Muscle of arm (tissue), 14 donors: Measurements from ENCODE around the gene RNF151. TPM values are rescaled to one million over a fixed set of nuclear protein-coding genes. Genes with fewer than 3 reads are reported as not detected.
A peak's percentile ranks its signal among the peaks of the same experiment; 100 is the strongest.
"Not testable (repeated sequence)": the region's sequence is repeated elsewhere in the genome, so short reads cannot be mapped to it uniquely, and the experiment has no call there.

Experiments used
- DNase-seq: peaks from one replicate; pipeline ENCODE4 v3.0.0-alpha.2; 2013
- long read RNA-seq, 11 donors: transcript quantifications; one replicate each; lab custom pipeline, GENCODE V29; 2026
- polyA plus RNA-seq, 12 donors: library from polyadenylated mRNA; unstranded; fragments of 120-200 nt; gene quantifications; one replicate each; pipeline ENCODE4 v1.2.1, GENCODE V29; 2013; ENCODE audit not compliant: insufficient read length in 12 of 12

RNF151 gene, protein sequence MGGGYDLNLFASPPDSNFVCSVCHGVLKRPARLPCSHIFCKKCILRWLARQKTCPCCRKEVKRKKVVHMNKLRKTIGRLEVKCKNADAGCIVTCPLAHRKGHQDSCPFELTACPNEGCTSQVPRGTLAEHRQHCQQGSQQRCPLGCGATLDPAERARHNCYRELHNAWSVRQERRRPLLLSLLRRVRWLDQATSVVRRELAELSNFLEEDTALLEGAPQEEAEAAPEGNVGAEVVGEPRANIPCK
- not detected for polyA plus RNA-seq
- long read RNA-seq, donor 1, result 0 reads
- long read RNA-seq, donor 2, result 0 reads
- long read RNA-seq, donor 3, result 0 reads
- long read RNA-seq, donor 4, result 0 reads
- long read RNA-seq, donor 5, result 0 reads
- long read RNA-seq, donor 6, result 0 reads
- long read RNA-seq, donor 7, result 0 reads
- long read RNA-seq, donor 8, result 0 reads
- long read RNA-seq, donor 9, result 0 reads
- long read RNA-seq, donor 10, result 0 reads
- long read RNA-seq, donor 11, result 0 reads

DNA sequence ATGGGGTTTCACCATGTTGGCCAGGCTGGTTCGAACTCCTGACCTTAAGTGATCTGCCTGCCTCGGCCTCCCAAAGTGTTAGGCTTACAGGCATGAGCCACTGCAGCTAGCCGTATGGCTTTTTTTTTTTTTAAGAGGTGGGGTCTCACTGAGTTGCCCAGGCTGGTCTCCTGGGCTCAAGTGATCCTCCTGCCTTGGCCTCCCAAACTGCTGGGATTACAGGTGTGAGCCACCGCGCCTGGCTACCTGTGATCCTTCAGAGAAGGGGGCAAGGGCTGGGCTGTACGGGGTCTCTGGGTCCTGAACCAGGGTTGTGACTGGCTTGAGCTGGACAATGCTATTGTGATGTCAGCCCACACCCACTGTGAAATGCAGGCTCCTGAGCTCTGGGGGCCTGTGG is at the start of gene RNF151:
TSS of gene RNF151 (plus strand) at position 397 of the 400 bp plus-strand sequence. CDS start 26 bp downstream, outside the sequence.
- DNase-seq, result no peak

DNA sequence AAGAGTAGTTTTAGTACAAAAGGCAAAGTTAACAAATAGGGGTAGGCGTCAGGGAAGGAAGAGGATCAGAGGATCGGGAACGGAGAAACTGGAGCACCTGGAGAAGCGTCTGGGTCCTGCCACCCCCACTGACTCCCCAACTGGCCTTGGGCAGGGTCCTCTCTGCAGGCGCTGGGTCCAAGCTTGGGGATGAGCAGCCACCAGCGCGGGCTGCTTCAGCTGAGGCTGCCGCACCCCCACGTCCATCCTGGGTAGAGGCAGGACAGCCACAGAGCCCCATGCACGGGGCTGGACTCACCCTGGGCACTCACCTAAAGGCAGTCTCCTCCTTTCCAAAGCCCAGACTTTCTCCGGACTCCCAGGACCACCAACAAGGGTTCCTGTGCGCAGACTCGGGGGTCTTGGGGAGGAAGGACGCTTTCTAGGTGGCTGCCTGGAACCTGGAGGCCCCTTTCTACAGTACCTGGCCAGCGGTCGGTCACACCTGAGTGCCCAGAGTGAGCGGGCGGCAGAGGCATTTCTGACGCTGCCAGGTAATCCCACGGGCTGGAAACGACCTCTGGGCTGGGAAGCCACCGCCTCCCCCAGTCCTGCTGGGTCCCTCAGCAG is 49.5 kb upstream of the RNF151 start:
- DNase-seq, result no peak

DNA sequence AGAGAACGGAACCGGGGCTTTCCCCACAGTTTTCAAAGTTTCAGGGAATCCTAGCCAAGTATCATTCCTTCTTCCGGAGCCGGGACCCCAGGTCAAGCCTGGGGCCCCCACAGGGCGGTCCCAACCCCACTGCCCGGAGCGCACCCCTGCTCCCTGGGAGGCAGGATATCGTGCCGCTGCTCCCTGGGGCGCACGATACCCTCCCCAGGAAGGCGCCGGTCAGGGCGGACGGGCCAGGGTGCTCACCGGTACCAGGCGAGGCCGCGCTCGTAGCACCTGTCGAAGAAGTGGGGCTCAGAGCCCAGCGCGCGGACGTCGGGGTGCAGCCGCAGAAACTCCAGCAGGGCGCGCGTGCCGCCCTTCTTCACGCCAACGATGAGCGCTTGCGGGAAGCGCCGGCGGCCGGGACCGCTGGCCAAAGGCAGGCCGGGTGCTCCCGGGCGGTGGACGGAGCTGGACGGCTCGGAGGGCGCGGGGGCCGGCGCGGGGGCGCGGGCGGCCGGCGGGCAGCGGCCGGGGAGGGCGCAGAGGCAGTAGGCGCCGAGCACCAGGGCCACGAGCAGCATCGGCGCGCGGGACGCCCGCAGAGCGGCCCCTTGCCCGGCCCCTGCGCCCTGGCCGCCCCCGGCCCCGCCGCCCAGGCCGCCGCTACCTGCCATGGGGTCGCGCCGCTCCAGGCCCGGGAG is 48.8 kb upstream of the RNF151 start:
- no peak for DNase-seq

GRCh38 chr16:1918351-1919326 is 48.0 kb upstream of the RNF151 start, which contains the start of gene HS3ST6:
Gene HS3ST6, minus strand, starts transcription at chr16:1918415. Its CDS starts 92 bp downstream, at chr16:1918323.
- DNase-seq, result no peak

DNA sequence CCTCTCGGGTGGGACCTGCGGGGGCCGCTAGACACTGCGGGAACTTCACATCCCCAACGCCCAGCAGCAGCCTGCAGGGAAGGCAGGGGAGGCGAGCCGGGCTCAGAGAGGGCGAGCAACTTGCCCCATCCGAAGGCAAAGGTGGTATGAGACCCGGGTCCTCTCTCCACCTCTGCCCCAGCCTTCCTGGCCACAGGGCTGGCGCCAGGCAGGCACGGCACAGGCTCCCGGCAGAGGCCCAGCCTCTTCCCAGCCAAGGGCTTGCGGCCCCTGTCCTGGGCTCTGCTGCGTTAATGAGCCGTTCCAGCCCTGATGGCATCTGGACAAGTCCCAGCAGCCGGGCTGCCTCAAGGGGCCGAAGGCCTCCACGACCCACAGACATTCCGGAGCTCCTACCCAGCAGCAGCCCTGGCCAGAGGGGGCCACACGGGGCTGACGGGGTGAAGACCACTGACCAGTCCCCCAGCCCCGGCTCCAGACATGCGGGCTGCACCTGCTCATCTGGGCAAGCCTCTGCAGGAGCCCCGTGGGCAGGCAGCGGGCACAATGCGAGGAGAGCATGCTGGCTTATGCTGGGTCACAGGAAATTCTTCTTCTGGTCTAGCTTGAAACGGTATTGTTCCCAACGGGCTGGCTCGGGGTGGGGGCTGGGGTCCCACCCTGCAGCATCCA is 47.2 kb upstream of the RNF151 start:
- no peak for DNase-seq

- not testable (repeated sequence) for DNase-seq
These were observed 46.5 kb upstream of the RNF151 start for GRCh38 chr16:1920122-1920521.

GRCh38 chr16:1920727-1921171 is 45.9 kb upstream of the RNF151 start:
- no peak for DNase-seq

GRCh38 chr16:1922357-1922756 is 44.3 kb upstream of the RNF151 start:
- DNase-seq, result no peak

GRCh38 chr16:1923299-1924034 is 43.2 kb upstream of the RNF151 start:
- no peak for DNase-seq

- no peak for DNase-seq
These were observed 42.6 kb upstream of the RNF151 start for GRCh38 chr16:1924095-1924494.

GRCh38 chr16:1926271-1926670 is 40.4 kb upstream of the RNF151 start:
- no peak for DNase-seq

GRCh38 chr16:1929105-1929504 is 37.6 kb upstream of the RNF151 start:
- DNase-seq, result no peak

- DNase-seq, result peak; percentile 88
These were observed 36.9 kb upstream of the RNF151 start for GRCh38 chr16:1929578-1930337.

GRCh38 chr16:1930338-1930720 is 36.3 kb upstream of the RNF151 start:
- no peak for DNase-seq

DNA sequence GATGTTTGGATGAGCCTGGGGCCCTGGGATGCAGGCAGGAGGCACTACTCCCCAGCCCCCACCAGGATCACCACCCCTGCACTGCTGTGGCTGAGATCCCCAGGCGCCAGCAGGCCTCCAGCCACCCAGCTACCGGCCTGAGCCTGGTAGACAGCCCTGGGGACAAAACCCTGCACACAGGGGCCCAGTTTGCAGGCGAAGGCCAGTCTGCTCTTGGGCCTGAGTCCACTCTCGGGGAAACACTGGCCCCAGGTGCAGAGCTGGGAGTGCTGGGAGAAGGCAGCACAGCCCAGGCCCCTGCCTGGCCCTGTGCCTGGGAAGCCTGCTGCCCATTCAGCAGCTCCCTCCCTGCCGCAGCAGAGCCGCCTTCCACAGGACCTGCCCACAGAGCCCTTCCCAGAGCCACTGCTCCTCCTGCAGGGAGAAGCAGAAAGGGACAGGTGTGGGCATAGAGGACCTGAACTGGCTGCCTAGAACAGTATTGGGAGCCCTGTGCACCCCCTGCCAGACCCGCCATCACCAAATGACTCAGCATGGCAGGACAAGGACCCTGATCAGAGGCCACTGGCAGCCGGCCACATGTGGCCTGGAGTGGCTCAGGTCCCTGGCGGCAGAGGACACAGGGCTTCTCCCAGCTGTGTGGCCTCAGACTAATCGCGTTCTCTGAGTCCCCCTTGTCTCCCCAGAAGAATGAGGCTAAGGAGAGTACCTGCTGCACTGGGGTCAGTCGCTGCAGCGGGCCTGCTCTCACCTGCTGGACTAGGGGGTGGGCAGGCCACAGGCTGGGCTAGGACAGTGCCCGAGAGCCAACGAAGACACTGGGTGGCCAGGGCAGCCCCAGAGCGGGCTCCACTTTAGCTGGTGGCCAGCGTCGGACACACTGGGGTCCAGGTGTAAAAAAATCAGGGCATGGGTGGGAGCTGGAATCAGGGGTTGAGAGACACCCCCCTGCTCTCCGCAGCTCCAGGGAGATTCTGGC is 34.3 kb upstream of the RNF151 start:
- DNase-seq, result no peak

- DNase-seq, result no peak
These were observed 33.5 kb upstream of the RNF151 start for GRCh38 chr16:1933097-1933661.

GRCh38 chr16:1936945-1937479 is 29.6 kb upstream of the RNF151 start:
- DNase-seq, result no peak
